COLO668 (cell line): ENCODE data around the gene NEUROD1.
"Not testable (repeated sequence)": the region's sequence is repeated elsewhere in the genome, so short reads cannot be mapped to it uniquely, and the experiment has no call there.

ENCODE experiments used
- DNase-seq: peaks from one replicate; lab custom pipeline; 2025; ENCODE audit not compliant: unreplicated experiment; lab: John Stamatoyannopoulos, UW

Gene NEUROD1

GRCh38 chr2:181680055-181680936 lies at the start of gene NEUROD1:
TSS of gene NEUROD1 (minus strand) at chr2:181680517. CDS start at chr2:181678860, 1,657 bp downstream.
- peak; percentile 87 for DNase-seq

- no peak for DNase-seq
These were observed 45.2 kb upstream of the NEUROD1 start for GRCh38 chr2:181725476-181725875.

DNA sequence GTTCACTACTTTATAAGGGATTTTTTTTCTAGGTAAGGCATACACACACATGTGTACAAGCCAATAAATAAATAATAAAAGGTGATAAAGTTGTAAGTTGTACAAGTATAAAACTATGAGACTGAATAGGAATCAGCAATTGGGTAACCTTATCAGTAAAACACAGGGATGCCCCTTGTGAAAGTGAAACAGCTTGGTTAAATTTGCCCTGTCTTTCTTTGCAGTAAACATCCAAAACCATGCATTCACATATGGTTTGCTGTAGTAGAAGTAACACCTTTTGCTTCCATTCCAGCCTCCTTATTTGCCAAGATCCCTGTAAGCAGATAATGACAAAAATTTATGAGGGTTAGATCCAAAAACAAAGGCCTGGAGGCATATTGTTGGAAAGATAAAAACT lies 44.3 kb upstream of the NEUROD1 start:
- DNase-seq = no peak

- DNase-seq = no peak
These were observed 43.4 kb upstream of the NEUROD1 start for GRCh38 chr2:181723731-181724130.

DNA sequence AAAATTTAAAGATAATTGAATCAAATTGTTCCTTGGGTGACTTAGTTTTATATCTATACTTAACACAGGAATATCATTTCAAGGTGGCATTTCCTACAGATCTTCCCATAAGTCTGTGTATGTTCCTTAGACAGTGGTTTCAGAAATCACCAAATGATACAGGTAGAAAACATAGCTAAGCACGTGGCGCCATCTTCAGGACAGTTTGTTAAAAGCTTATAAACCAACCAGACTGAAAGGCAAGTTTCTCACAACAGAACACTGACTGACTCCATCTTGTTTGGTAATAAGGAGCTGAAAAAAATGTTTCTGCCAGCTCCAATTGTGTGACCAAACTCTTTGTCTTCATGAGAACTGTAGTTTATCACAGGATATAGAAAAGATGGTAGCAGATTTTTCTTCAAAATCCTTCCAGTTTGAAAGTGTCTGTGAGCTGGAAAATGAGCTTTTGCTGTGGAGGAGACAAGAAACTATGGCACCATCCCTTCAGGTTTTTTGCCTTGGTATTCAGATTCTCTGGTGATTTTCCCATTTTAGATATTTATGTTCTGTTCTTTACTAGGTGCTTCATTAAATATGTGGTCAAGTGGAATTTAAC lies 34.8 kb upstream of the NEUROD1 start:
- DNase-seq = peak; percentile 74

DNA sequence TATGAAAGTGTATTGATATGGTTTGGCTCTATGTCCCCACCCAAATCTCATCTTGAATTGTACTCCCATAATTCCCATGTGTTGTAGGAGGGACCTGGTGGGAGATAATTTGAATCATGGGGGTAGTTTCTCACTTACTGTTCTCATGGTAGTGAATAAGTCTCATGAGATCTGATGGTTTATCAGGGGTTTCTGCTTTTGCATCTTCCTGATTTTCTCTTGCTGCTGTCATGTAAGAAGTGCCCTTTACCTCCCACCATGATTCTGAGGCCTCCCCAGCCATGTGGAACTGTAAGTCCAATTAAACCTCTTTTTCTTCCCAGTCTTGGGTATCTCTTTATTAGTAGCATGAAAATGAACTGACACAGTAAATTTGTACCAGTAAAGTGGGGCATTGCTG lies 30.7 kb upstream of the NEUROD1 start:
- not testable (repeated sequence) for DNase-seq

DNA sequence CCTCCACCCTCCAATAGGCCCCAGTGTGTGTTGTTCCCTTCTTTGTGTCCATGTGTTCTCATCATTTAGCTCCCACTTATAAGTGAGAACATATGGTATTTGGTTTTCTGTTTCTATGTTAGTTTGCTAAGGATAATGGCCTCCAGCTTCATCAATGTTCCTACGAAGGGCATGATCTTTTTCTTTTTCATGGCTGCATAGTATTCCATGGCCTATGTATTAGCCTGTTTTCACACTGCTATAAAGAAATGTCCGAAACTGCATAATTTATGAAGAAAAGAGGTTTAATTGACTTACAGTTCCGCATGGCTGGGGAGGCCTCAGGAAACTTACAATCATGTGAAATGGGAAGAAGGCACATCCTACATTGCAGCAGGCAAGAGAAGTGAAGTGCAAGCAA lies 22.2 kb upstream of the NEUROD1 start:
- DNase-seq = not testable (repeated sequence)

DNA sequence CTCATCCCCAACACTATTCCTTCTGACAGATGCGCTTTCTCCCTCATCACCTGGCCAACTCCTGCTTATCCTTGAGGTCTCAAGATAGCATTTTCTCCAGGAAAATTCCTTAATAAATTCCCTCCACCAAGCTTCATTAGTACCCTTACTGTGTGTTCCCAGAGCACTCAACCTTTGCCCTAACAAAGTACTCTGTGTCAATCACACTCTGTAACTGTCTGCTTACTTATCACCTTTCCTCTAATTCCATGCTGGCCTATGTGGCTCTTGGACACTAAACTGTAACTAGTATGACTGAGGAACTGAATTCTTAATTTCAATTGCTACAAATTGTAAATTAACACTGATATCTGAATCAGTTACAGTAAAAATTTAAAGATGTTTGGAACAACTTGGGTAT lies 17.9 kb upstream of the NEUROD1 start:
- no peak for DNase-seq

- DNase-seq = no peak
These were observed 17.3 kb upstream of the NEUROD1 start for GRCh38 chr2:181697571-181697970.

DNA sequence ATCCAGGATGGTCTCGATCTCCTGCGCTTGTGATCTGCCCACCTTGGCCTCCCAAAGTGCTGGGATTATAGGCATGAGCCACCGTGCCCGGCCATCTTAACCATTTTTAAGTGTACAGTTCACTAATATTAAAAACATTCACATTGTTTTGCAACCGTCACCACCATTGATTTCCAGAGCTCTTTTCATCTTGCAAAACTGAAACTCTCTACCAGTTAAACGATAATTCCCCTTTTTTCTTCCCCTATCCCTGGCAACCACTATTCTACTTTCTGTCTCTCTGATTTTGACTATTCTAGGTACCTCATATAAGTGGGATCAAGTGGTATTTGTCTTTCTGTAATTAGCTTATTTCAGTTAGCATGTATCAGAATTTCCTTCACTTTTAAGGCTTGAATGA lies 16.8 kb upstream of the NEUROD1 start:
- no peak for DNase-seq

- DNase-seq = no peak
These were observed 14.0 kb upstream of the NEUROD1 start for GRCh38 chr2:181694271-181694670.

DNA sequence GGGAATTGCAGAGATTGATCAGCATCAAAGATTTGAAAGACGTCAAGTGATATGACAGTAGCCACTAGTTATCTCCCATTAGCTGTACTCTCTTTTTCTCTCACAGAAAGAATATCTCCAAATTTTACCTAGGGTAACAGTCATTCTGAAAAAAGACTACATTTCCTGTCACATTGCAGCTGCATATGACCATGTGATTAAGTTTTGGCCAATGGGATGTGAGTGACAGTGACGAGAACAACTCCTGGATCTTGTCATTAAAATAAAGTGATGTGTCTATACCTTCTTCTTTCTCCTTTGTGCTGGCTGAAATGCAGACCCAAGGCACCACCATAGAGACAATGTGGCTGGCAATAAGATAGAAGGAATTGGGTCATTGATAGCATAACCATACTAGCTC lies 10.5 kb upstream of the NEUROD1 start:
- DNase-seq = no peak

DNA sequence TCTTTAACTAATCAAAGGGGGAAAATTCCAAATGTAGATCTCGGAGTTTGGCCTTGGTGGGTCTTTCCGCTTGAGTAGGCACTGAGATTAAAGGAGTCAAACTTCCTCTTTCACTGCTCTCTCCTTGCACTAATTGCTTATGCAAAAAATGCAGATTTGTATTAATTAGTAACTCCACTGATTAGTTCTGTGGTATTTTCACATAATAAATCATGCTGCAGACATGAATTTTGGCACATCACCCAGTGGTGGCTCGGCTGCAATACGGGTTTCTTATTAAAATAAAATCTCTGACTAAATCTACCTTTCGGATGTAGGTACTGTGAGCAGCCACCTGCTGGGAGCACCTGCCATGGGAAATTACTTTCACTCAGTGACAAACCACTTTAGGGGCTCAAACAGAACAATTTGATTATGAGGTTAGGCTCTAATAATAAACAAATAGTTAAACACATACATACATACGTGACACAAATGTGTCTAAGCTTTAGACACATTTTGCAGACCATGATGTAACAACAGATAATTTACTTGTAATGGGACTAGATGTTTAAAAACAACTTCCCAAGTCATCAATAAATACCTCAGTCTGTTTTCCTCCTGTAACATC lies 6.4 kb upstream of the NEUROD1 start:
- peak; percentile 24 for DNase-seq

- no peak for DNase-seq
These were observed 4.9 kb upstream of the NEUROD1 start for GRCh38 chr2:181685150-181685688.

DNA sequence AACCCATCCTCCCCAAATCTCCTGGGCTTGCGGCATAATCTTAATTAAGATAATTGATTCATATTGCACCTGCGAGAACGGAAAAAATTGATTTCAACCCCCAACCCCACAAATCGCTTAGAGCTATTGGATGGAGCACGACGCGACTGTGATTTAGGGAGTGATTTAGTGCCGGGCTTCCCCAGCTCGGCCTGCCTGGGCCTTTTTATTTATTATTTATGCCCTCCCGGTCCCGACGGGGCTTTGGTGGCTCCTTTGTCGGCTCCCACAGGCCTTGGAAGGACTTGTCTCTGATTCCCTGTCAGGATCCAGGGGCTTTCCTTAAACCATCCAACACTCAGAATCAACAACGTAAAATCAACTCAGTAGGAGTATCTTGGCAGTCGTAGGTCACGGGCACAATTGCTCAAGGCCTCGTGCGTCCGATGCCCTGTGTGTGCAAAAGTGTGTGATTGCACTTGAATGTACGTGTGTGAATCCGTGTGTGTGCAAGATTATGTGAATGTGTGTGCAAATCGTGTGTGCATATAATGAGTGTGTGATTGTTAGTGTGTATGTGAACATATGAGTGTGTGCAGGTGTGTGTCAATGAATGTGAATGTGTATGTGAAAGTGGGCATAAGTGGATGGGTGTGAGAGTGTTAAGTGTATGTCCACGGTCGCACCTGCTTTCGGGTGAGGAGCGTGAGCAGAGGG lies 4.3 kb upstream of the NEUROD1 start:
- no peak for DNase-seq

DNA sequence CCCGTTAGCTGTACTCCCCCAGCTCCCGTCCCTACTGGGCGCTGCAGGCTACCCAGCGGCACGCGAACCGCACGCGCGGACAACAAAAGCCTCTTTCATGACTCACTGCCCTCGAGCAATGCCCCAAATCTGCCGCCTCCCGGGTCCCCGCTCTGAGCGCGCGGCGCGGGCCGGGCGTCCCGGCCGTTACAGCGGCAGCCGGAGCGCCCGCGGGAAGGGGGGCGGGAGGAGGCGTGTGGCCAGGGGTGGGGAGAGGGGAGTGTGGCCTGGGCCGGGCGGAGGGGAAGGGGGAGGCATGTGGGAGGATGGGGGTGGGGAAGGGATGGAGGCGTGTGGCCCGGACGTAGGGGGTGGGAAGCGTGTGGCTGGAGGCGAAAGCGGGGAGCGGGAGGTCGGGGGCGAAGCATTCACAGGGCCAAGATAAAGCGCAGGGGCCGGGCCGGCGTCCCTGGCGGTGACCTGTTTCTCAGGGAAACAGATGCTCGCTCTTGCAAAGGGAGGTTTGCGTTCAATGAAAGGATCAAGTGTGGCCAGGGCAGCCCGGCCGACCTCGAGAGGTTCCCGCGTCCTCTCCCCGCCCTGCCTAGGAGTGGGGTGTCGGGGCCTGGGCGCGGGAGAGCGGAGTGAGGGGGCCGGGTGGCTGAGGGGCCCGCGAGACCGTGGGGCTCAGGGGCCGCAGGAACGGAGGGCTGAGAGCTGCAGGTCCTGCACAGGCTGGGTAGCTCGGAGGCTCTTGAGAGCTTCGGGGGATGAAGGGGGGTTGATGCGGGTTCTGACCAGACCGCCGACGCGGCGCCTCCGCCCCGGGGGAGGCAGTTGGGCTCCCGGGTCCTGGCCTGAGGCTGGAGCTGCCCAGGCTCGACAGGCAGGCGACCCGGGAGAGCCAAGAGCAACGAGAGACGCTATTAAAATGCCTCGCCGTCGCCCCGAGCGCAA lies 3.5 kb upstream of the NEUROD1 start:
- DNase-seq = peak; percentile 64

GRCh38 chr2:181682795-181683517 lies 2.6 kb upstream of the NEUROD1 start:
- DNase-seq = no peak

DNA sequence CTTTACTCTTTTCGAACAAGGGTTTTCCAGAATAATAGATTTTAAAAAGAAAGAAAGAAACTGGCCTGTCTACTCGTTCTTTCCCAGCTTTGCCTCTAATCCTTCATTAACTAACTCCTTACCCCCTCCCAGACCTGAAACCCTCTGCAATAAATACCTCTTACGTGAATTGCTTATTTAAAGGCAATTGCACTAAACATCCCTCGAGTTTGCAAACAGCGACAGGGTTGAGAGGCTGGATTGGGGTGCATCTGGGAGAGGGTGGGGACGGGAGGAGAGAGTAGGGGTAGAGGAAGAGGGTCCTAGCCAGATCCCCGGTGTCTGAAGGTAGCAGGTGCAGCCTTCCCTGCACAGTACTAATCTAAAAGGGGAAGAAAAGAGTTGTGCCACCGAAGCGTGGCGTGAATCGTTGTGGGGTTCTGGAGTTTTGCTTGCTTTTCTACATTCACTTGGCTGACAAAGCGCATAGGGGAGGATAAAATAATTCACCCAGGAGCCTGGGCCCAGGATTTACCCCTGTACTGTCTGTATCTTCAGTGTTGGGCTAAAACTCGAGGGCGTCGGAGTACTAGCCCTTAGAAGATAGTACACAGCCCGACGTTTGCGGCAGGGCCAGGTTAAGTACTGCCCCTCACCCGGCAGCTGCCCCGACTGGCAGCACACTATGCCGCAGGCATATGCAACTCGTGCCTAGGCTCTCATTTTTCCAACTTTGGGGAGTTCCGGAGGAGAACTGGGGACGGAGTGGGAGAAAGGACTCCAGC lies 1.9 kb upstream of the NEUROD1 start:
- DNase-seq = no peak
